DMS53 (cell line): ENCODE data around the gene TBC1D16.

Experiments used
- DNase-seq: peaks from one replicate; lab custom pipeline; 2025; lab: John Stamatoyannopoulos, UW

The TBC1D16 gene

GRCh38 chr17:79950751-79951150 lies 84.9 kb downstream of the TBC1D16 start:
- no peak for DNase-seq

GRCh38 chr17:79950306-79950705 lies 85.4 kb downstream of the TBC1D16 start:
- DNase-seq, result no peak

DNA sequence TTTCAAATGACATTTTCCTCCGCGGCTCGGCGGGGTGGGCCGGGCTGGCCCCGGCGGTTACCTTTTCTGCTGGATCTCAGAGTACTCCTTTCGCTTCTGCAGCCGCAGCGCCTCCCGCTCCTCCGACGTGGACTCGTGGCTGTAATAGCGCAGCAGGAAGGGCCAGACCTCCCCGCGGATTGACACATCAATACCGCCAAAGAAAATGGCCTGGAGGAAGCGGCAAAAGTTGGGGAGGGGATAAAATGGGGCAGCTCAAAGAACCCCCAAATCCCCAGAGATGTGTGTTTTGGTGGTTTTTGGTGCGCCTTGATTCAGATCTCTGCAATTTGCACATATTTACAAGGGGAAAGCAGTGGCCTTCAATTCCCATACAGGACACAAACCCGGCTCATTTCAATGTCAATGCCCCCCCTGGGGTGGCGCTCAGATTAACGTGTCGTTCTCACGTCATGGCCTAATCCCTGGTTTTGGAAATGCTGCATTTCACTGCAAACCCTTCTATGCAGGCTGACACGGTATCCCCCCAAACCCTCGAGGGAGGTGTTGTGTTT lies 85.9 kb downstream of the TBC1D16 start:
- no peak for DNase-seq

GRCh38 chr17:79948945-79949655 lies 86.6 kb downstream of the TBC1D16 start:
- no peak for DNase-seq

DNA sequence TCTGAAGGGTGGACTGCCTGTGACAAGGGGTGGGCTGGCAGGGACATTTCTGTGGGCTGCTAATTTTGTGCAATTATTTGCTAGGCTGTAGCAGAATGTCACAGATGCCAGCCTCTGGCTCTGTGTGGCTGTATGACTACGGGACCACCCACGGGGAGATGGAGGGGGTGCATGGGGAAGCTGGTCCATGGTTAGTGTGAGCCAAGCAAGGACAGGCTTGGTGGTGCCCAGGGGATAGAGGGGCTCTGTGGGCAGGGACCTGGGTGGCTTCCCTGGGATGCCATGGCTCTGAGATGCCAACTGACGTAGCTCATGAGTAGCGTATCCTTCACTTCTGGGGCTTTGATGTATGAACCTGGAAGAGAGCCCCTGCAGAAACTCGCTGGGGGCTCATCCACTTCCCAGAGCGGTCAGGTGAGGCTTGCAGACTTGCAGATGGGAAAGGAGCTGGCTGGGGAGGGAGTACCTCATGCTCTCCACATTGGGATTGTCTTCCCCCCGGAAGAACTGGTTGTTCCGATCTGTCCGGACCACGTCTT lies 87.2 kb downstream of the TBC1D16 start:
- no peak for DNase-seq

- no peak for DNase-seq
These were observed 88.2 kb downstream of the TBC1D16 start for GRCh38 chr17:79947351-79948031.

DNA sequence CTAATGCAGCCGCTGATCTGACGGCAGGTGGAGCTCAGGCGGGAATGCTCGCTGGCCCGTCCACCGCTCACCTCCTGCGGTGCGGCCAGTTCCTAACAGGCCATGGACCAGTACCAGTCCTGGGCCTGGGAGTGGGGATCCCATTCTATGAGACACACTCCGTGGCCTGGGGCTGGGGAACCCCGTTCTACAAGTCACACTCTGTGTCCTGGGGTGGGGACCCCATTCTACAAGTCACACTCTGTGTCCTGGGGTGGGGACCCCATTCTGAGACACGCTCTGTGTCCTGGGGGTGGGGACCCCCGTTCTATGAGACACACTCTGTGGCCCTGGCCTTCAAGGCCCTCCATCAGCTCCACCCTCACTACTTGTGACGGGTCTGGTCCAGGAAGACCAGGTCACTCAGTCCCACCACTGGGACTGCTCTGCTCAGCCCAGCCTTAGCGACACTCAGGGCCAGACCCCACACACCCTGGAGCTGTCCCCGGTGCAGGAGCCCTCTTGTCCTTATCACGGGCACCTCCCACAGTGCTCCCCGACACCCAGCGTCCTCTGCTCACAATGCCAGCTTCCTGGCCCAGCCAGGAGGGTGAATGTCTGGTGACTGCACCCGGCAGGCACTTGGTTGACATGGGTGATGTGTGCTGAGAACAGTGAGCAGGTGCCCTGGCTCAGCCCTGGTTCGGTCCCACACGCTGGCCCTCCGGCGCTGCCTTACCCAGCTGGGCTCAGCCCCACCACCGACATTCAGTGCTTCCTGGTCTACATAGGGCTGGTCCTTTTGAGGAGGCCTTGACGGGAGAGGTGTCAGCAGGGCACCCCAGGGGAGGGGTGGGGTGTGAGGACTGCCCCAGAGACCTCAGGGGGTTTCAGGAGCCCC lies 89.1 kb downstream of the TBC1D16 start:
- no peak for DNase-seq

DNA sequence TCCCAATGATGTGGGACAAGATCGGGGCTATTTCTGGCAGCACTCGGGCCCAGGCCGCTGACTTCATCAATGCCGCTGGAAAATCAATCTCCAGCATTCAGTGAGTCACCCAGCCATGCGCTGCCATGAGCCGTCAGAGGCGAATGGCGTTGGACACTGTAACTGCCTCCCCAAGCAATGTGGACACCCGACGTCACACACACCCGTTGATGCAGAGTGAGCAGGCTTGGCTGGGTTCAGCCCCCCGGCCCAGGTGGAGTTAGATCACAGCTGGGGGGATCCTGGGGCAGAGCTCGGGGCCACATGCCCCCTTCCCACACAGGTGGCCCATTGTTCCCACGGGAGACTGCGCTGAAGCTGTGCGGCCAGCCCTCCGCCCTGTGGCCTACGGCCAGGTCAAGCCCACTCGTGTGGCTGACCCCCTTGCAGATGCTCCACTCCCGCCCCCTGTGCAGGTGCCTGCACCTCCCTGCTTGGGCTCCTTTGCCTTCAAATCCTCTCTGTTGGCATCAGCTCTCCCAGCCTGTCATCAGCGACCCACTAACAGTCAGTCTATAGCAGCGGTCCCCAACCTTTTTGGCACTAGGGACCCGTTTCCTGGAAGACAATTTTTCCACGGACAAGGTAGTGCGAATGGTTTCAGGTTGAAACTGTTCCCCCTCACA lies 89.9 kb downstream of the TBC1D16 start:
- no peak for DNase-seq

- no peak for DNase-seq
These were observed 90.8 kb downstream of the TBC1D16 start for GRCh38 chr17:79944821-79945391.

- no peak for DNase-seq
These were observed 91.3 kb downstream of the TBC1D16 start for GRCh38 chr17:79944251-79944812.

GRCh38 chr17:79943347-79944241 lies 92.1 kb downstream of the TBC1D16 start:
- DNase-seq, result no peak

DNA sequence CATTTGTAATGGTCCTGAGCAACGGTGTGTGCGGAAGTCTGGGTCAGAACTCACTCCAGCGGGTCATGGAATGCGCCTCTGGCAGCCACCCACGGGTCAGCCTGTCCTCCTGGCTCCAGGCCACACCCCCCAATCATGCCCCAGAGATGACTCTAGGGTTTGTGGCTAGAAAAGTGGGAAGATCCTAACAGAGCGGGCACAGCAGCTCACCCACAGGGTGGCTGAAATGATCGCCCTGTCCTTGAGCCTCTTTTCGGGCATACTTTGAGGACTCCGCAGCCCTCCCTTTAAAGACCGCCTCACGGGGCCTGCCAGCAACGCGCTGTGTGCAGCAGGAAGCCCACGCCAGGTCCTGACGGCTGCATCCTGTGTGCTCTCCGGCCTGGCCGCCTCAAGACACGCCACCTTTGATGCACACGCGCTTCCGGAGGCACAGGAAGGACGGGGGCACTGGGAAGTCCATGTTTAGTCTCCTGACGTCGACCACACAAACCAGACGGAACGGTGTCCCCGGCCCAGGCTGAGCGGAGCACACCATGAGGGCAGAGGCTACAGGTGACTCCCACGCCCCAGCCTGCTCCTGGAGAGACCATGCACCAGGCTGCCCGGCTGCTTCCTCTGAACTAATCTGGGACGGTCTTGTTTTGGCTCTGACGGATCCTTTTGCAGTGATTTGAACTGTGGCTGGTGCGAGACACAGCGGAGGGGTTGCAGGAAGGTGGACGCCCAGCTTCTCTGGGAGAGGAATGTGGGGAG lies 92.9 kb downstream of the TBC1D16 start:
- no peak for DNase-seq

GRCh38 chr17:79942011-79942405 lies 93.7 kb downstream of the TBC1D16 start:
- no peak for DNase-seq

- DNase-seq, result no peak
These were observed 94.3 kb downstream of the TBC1D16 start for GRCh38 chr17:79941088-79942010.

DNA sequence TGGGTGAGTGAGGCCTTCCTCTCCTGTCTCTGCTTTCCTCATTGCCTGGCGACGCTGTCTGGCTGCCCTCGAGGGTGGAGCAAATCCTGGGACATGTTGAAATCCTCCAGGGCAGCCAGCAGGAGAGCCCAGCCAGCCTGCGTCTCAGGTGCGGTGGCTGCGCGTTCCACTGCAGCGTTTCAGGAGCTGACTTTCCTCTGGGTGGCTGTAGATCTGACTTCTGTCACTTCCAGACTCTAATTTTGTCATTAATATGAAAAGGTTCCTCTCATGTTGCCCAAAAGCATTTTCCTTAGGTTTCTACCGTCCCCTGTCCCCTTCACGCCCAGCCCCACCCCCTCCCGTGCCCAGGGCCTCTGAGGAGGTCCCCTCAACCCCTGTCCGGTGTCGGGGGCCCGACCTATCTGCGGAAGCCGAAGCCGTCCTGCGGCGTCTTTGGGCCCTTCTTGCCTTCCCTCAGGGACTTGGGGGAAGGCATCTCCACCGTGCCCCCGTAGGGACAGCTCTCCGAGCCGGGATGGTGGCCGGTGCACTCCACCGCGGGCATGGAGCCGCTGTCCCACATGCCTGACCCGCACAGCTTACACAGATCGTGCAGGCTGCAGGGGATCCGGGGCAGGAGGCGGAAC lies 95.1 kb downstream of the TBC1D16 start:
- no peak for DNase-seq

DNA sequence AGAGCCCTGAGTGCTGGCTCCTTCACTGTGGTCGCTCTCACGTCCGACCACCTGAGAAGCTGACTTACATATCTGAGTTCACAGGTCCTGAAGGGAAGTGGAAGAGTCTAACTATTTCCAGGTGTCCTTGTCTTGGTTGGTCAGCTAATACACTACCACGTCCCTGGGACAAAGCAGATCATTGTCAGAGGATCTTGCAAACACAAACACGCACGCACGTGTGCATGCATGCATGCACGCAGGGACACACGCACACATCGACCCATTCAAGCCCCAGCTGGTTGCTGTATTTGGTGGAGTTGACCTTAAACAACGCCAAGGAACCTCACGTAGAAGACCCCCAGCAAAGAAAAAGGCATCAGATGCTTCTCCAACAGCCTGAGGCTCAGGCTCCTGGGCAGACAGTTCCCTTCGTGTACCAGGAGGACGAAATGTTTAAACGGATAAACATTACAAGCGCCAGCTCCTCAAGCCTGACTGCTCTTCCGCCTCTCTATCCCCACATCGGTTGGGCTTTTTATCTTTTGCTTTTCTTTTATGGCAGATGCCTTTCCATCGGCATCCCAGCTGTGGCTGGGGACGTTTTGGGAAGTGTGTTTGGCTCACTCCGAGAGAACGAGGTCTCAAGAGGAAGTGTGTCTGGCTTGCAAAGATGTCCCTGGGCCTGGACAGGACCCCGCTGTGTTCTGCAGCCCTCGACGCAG lies 95.8 kb downstream of the TBC1D16 start:
- no peak for DNase-seq

GRCh38 chr17:79939094-79939435 lies 96.6 kb downstream of the TBC1D16 start:
- no peak for DNase-seq
